ENCODE data around the gene PEBP1.

Gene PEBP1

DNA sequence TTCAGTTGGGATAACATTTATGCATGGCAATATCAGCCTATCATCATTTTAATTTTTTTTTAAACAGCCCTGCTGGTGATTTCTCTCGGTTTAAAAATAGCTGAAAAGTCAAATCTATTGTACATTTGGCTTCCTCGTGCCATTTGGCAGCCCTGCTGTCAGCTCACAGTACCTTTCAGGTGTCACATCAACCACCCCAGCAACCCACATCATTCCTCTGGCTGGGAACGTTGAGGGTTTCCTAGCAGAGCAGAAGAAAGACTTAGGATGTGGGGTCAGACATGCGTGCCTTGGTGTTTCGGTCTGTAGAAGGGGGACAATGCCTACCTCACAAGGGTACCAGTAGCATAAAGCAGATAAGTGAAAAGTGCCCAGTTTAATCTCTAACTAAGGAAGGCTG, 15.8 kb downstream of the PEBP1 start (continued):
- TF ChIP-seq, protein P1, sequence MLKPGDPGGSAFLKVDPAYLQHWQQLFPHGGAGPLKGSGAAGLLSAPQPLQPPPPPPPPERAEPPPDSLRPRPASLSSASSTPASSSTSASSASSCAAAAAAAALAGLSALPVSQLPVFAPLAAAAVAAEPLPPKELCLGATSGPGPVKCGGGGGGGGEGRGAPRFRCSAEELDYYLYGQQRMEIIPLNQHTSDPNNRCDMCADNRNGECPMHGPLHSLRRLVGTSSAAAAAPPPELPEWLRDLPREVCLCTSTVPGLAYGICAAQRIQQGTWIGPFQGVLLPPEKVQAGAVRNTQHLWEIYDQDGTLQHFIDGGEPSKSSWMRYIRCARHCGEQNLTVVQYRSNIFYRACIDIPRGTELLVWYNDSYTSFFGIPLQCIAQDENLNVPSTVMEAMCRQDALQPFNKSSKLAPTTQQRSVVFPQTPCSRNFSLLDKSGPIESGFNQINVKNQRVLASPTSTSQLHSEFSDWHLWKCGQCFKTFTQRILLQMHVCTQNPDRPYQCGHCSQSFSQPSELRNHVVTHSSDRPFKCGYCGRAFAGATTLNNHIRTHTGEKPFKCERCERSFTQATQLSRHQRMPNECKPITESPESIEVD (tag by site-specific recombination; IDR thresholded peaks at IDR 0.05): no peak

DNA sequence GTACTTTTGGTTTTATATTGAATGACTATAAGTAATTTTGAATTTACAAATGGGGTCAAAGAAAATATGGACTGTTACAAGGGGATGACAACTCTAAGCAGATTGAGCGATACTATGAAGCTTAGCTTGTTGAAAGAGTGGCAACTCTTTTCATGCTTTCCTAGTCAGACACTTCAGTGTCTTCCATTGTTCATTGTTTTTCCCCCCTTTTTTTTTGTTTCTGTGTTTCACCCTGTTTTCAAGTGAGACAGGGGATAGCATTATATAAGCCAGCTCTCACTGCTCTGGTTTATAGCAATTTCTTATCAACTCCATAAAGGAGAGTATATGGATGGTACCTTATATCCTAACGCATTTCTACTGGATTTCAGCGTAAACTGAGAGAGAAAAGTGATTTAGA, 24.6 kb downstream of the PEBP1 start:
- Histone ChIP-seq H3K9me3 (ENCODE audit: control insufficient read depth, insufficient read depth, low read depth, low read length) (no peaks in the 10 kb centered on the region), H3K36me3 (ENCODE audit: control insufficient read depth in 2 of 2, insufficient read depth in 1 of 2, low read length in 2 of 2) (peaks cover 0 to 31% of the 10 kb centered on the region in 2 experiments; a peak in 1 of 3 replicates), H3K27ac (ENCODE audit: extremely low read depth, low read depth, low read length) (no peak overlapping the region), H3K4me1 (ENCODE audit: control insufficient read depth, insufficient read depth, low read length) (no peaks in the 10 kb centered on the region), H3K4me3 (ENCODE audit: low read depth, low read length) (no peak overlapping the region)
- ChIA-PET CTCF (interaction anchor here (1.1 to 9.1 kb wide), 3 partner anchors 24 to 216 kb away, joined by 3 to 87 read pairs (median 4); partner anchors contain the start of gene SUDS3), POLR2A (no interaction called here)
- no peak for TF ChIP-seq ZNF768 (tag by site-specific recombination; IDR thresholded peaks at IDR 0.05)

DNA sequence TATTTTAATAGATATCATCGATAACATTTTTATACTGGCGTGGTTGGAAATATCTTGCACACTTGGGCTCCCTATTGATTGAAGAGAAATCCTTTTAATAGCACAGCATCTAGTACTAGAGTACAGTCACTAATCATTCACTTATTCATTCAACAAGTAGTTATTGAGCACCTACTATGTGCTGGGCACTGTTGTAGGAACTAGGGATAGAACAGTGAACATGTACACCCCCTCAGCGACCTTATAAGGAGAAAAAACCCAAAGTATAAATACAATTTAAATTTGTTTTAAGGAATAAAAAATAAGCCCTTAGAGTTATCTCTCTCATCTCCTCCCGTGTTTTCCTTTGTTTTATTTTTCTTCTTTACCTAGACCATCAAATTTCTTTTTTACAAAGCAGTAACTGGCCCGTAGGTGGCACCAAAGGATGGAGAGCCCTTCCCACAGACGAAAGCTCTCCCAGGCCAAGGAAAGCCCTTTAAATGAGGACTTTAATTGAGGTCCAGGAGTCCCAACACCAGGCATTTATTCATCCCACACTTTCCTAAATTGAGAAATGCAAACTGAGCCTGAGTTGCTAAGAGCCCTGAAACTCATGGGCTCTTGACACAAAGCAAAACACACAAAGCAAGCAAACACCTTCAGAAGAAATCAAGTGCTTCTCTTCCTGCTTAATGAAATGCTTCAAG, 29.0 kb downstream of the PEBP1 start:
- Histone ChIP-seq H3K4me3 (ENCODE audit: low read depth, low read length) (no peak overlapping the region), H3K4me1 (ENCODE audit: control insufficient read depth, insufficient read depth, low read length) (no peaks in the 10 kb centered on the region), H3K36me3 (ENCODE audit: control insufficient read depth in 2 of 2, insufficient read depth in 1 of 2, low read length in 2 of 2) (peaks cover 0 to 27% of the 10 kb centered on the region in 2 experiments; a peak in 1 of 3 replicates), H3K9me3 (ENCODE audit: control insufficient read depth, insufficient read depth, low read depth, low read length) (no peaks in the 10 kb centered on the region), H3K27ac (ENCODE audit: extremely low read depth, low read depth, low read length) (no peak overlapping the region)
- TF ChIP-seq, protein P2, sequence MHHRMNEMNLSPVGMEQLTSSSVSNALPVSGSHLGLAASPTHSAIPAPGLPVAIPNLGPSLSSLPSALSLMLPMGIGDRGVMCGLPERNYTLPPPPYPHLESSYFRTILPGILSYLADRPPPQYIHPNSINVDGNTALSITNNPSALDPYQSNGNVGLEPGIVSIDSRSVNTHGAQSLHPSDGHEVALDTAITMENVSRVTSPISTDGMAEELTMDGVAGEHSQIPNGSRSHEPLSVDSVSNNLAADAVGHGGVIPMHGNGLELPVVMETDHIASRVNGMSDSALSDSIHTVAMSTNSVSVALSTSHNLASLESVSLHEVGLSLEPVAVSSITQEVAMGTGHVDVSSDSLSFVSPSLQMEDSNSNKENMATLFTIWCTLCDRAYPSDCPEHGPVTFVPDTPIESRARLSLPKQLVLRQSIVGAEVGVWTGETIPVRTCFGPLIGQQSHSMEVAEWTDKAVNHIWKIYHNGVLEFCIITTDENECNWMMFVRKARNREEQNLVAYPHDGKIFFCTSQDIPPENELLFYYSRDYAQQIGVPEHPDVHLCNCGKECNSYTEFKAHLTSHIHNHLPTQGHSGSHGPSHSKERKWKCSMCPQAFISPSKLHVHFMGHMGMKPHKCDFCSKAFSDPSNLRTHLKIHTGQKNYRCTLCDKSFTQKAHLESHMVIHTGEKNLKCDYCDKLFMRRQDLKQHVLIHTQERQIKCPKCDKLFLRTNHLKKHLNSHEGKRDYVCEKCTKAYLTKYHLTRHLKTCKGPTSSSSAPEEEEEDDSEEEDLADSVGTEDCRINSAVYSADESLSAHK (tag by site-specific recombination; IDR thresholded peaks at IDR 0.05): no peak
- TF ChIP-seq ZNF10 (tag by site-specific recombination; IDR thresholded peaks at IDR 0.05) (no peak), ZNF37A (tag by site-specific recombination; IDR thresholded peaks at IDR 0.05) (no peak), ZNF174 (tag by site-specific recombination; IDR thresholded peaks at IDR 0.05) (no peak), ZNF837 (tag by site-specific recombination; IDR thresholded peaks at IDR 0.05) (no peak), ZNF670 (tag by site-specific recombination; IDR thresholded peaks at IDR 0.05; ENCODE audit: low read depth) (no peak), ZNF654 (tag by site-specific recombination; IDR thresholded peaks at IDR 0.05; ENCODE audit: low read depth) (peak; percentile 50), ZNF664 (tag by site-specific recombination; IDR thresholded peaks at IDR 0.05) (peak; percentile 35; the same call in 1 of the 2 replicates), ZNF239 (tag by site-specific recombination; IDR thresholded peaks at IDR 0.05) (no peak), ZNF623 (tag by site-specific recombination; IDR thresholded peaks at IDR 0.05) (no peak)
- TF ChIP-seq, protein P3, sequence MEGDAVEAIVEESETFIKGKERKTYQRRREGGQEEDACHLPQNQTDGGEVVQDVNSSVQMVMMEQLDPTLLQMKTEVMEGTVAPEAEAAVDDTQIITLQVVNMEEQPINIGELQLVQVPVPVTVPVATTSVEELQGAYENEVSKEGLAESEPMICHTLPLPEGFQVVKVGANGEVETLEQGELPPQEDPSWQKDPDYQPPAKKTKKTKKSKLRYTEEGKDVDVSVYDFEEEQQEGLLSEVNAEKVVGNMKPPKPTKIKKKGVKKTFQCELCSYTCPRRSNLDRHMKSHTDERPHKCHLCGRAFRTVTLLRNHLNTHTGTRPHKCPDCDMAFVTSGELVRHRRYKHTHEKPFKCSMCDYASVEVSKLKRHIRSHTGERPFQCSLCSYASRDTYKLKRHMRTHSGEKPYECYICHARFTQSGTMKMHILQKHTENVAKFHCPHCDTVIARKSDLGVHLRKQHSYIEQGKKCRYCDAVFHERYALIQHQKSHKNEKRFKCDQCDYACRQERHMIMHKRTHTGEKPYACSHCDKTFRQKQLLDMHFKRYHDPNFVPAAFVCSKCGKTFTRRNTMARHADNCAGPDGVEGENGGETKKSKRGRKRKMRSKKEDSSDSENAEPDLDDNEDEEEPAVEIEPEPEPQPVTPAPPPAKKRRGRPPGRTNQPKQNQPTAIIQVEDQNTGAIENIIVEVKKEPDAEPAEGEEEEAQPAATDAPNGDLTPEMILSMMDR (tag by site-specific recombination; IDR thresholded peaks at IDR 0.05): peak; percentile 44; the same call in 1 of the 2 replicates
- TF ChIP-seq, protein P4, sequence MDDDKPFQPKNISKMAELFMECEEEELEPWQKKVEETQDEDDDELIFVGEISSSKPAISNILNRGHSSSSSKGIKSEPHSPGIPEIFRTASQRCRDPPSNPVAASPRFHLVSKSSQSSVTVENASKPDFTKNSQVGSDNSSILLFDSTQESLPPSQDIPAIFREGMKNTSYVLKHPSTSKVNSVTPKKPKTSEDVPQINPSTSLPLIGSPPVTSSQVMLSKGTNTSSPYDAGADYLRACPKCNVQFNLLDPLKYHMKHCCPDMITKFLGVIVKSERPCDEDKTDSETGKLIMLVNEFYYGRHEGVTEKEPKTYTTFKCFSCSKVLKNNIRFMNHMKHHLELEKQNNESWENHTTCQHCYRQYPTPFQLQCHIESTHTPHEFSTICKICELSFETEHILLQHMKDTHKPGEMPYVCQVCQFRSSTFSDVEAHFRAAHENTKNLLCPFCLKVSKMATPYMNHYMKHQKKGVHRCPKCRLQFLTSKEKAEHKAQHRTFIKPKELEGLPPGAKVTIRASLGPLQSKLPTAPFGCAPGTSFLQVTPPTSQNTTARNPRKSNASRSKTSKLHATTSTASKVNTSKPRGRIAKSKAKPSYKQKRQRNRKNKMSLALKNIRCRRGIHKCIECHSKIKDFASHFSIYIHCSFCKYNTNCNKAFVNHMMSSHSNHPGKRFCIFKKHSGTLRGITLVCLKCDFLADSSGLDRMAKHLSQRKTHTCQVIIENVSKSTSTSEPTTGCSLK (tag by site-specific recombination; IDR thresholded peaks at IDR 0.05): no peak
- CTCF ChIA-PET: interaction anchor here (0.6 to 9.1 kb wide), 19 partner anchors 9 to 1484 kb away, joined by 3 to 87 read pairs (median 4); partner anchors contain the start of genes SUDS3 and TAOK3
- POLR2A ChIA-PET: interaction anchor here (0.6 kb wide), 1 partner anchor 10 kb away, joined by 3 read pairs; no protein-coding TSS in a partner anchor
